ENCODE data around the gene LDLRAD4.

GRCh38 chr18:13206301-13206700 is 12.3 kb upstream of the LDLRAD4 start:
- TF ChIP-seq CTCF (IDR thresholded peaks at IDR 0.05; ENCODE audit: insufficient read depth, low read length) (no peak), POLR2AphosphoS5 (IDR thresholded peaks at IDR 0.05; ENCODE audit: low read depth) (no peak), REST (IDR thresholded peaks at IDR 0.05; ENCODE audit: insufficient replicate concordance, low read depth) (no peak), GABPA (IDR thresholded peaks at IDR 0.05; ENCODE audit: low read depth) (no peak)

All from HL-60 (cell line).